SK-N-DZ (cell line): Measurements from ENCODE around the gene UBE2F.
"Not testable (repeated sequence)": the region's sequence is repeated elsewhere in the genome, so short reads cannot be mapped to it uniquely, and the experiment has no call there.

Experiments
- DNase-seq: peaks from one replicate; pipeline ENCODE4 v3.0.0-alpha.2; 2015; ENCODE audit warnings: low spot score

UBE2F gene

GRCh38 chr2:238015705-238016104, 48.9 kb downstream of the UBE2F start:
- no peak for DNase-seq

DNA sequence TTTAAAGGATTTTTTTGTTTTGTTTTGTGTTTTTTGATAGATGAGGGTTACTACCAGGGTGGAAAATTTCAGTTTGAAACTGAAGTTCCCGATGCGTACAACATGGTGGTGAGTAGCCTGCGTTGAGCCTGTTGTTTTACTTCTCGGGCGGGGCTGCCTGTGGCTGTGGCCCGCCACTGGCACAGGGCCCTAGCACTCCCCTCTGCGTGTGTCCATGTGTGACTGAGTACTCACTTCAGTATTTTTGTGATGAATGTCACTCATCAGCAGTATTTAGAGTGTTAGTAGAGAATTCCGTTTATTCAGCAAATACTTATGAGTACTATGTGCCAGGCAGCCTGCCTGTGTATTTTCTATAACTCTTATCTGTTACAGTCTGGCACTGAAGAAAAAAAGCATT, 49.7 kb downstream of the UBE2F start:
- DNase-seq, result no peak

DNA sequence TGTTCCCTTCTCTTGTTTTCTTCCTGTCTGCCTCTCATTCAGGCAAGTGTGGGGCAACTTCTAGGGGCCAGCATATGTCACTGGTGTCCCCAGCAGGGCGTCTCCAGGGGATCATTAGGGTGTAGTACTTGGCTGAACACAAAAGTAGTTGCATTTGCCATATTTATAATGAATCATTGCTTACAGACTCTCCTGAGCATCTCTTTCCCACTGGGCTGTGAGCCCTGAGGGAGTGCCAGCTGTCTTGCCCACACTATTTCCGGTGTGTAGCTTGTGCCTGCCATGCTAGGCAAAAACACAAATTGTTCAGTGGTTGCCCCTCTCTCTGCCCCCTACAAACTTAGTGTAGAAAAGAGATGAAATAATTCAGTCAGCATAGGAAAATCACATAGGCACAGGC, 53.1 kb downstream of the UBE2F start:
- DNase-seq, result no peak

- no peak for DNase-seq
Observed at GRCh38 chr2:238020816-238021215, 54.0 kb downstream of the UBE2F start.

- no peak for DNase-seq
Observed at GRCh38 chr2:238021327-238021726, 54.5 kb downstream of the UBE2F start.

DNA sequence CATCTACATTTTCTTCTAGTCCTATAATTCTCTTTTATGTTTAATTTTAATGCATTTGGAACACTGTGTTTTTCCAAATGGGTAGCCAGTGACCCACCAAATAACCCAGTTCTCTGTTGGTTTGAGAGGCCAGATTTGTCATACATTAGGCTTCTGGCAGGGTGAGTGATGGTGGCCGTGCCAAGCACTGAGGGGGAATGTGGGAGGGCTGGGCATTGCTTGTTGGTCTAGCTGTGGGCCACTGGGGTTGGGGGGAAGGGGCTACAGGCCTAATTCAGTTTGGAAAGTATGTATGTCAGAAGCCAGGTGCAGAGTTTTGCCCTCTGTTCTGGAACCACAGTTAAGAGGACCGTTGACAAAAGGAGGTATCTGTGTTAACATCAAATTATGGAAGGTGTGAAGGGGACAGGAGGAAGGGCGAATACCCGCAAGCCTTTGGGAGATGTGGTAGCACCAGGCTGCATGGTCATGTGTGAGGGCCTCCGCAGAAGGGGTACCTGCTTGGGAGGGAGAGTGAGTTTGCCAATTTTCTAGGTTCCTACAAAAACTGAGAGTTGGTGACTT, 55.9 kb downstream of the UBE2F start:
- DNase-seq, result no peak

GRCh38 chr2:238023608-238024007, 56.8 kb downstream of the UBE2F start:
- no peak for DNase-seq

DNA sequence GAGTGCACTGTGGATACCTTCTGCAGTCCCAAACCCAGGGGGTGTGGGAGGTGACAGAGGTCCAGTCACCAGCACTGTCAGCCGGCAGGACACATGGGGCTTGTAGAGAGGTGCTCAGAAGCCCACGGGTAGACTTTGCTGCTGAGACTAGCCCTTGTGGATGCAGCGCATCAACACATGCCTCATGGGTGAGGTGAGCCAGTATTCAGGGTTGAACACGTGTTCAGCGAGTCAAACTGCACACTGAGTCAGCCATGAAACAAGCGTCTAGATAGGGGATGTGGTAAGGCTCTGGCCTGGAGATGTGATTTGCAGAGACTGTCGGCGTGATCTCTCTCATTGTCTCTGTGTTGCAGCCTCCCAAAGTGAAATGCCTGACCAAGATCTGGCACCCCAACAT, 58.2 kb downstream of the UBE2F start:
- DNase-seq, result no peak

DNA sequence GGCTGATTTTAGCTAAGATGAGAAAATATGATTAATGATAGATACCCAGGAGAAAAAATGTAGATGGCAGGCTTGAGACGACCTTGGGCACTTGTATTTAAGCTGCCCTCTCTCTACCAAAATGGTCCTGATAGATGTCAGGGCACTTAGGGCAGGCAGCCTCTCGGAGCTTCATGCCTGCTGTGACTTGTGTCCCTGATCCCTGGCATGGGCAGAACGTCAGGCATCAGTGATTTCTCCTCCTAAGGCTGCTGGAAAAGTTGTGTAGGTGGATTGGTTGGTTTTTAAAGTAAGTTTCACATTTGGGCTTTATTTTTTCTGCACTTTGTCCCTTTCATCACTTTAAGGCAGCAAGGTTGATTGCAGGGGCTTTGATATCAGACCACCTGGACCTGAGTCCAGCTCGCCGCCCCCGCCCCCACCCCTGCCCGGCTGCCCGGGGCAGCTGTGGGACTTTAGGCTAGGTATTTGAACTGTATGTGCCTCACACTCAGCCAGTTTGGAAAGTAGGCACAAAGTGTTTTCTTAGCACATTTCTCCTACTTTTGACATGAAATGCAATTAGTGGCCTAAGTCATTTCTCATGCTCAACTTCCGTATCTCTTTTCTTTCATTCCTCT, 59.0 kb downstream of the UBE2F start:
- DNase-seq, result no peak

DNA sequence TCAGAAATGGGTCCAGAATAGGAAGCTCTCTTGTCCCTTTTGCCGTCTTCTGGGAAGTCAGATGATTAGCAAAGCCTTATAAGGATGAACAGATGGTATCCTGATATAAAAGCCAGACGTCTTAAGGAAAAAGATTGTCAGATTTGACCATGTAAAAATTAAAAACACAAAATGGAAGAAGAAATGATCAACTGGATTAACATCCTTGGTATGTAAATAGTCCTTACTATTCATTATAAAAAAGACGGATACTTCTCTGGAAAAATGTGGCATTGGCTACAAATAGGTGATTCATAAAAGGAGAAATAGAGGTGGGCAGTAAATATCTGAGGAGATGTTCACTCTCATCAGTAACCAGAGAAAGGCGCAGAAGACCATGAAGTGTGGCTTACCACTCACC, 60.2 kb downstream of the UBE2F start:
- DNase-seq, result no peak

- DNase-seq, result no peak
Observed at GRCh38 chr2:238027591-238028415, 61.0 kb downstream of the UBE2F start.

- DNase-seq, result no peak
Observed at GRCh38 chr2:238029853-238030252, 63.0 kb downstream of the UBE2F start.

DNA sequence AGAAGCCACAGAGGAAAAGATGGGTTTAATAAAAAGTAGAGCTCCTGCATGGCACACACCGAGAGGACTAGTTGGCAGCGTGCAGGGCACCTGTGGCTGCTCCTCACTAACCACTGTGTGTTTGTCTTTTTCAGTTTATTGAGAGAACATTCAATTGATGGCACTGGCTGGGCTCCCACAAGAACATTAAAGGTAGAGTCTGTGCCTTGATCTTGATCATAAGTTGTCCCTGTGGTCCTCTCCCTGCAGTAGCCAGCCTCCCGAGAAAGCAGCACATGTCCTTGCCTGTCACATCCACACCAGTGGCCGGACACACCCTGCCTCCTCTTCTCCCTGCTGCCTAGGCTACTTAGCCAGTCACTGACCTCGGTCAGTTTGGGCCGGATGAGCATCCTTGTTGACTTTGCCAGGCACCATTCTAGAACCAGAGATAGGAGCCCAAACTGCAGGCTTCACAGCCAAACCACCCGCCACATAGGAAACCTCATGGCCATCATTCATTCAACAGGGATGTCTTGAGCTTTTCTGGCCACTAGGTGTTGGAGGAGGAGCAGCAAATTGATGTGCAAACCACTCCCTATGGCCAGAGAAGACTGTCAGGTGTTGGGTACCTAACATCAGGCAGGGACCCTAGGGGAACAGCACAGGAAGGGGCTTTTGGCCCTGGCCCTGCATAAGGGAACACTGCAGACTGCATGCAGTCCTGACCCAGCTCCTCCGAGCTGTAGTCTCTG, 63.8 kb downstream of the UBE2F start:
- no peak for DNase-seq

GRCh38 chr2:238031751-238032150, 64.9 kb downstream of the UBE2F start:
- DNase-seq, result no peak

DNA sequence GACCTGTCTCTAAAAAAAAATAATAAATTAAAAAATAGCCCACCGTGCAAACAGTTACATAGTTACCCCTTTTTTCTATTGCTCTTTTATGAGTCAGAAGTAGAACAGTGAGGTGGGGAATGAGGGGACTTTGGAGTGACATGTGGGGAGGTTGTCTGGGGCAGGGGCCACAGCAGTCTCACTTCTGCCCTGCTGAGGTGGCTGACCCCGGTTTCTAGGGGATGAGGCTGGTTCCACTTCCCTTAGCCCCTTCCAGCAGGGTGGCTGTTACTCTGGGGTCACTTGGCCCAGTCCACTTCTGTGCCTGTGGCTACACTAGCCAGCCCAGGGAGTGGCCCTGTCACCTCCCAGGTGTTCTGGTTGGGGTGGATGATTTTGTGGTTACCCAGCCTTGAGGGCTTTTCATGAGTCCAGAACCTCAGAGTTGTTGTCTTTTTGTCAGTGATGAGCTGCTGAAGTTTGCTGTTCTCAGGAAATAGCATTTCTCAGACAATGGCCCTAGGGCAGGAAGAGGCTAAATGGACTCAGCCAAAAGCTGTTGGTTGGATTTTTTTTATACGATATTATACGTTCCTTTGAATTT, 66.0 kb downstream of the UBE2F start:
- no peak for DNase-seq

DNA sequence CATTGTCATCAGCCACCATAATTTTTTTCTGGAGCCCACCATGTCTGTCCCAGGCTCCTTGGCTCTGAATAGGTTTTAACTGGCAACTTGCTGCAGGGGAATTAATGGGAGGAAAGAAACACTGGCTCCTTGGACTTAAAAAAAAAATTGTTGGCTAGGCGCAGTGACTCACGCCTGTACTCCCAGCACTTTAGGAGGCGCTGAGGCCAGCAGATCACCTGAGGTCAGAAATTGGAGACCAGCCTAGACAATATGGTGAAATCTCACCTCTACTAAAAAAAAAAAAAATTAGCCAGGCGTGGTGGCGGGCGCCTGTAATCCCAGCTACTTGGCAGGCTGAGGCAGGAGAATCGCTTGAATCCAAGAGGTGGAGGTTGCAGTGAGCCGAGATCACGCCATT, 67.2 kb downstream of the UBE2F start:
- not testable (repeated sequence) for DNase-seq

DNA sequence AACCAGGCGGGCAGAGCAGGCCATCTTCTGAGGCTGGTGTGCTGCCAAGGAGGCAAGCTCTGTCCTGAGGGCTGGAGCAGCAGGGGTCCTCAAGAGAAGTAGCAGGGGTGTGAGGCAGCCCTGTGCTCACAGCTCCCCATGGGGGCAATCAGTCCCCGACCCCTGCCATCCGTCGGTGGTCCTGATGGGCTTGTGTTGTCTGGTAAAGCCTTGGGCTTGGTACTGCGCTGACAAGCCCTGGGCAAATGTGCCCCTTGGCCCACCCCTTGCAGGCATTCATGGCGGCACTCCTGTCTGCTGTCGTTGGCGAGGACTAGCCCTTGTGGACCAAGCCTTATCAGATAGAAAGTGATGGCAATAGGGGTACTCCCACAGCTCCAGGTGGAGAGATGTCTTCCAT, 71.4 kb downstream of the UBE2F start:
- DNase-seq, result no peak

- no peak for DNase-seq
Observed at GRCh38 chr2:238039151-238039550, 72.3 kb downstream of the UBE2F start.

DNA sequence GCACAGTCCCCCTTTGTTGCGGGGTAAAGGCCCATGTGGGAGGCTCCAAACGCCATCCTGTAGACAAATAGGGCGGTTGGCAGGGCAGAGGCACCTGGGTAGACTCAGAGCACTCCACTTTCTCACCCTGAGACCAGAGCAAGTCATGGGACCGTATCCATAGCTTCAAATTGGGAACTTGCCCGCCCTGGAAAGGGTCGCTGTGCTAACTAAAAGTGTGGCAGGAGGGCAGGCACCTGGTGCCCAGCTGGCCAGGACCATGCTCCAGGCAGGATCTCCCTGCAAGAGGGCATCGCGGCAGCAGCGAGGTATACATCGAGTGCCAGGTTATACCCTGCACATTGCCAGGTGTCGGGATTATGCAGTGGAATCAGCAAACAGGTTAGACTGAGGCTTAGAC, 73.2 kb downstream of the UBE2F start:
- no peak for DNase-seq

DNA sequence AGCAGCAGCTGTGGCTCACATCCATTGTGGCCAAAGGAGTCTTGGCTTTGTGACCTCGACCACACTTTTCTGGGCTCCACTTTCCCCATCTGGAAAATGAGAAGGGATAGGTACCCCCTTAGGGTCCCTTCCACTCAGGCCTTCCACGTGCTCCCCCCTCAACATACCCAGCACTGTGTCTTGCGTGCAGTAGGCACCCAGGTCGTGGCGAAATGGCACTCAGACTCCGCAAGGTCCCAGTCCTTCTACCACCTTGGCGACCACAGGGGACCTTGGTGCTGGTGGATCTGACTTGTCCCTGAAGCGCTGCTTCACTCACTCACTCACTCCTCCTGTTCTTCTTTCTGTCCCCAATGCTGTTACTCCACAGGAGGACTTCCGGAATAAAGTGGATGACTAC, 74.1 kb downstream of the UBE2F start:
- no peak for DNase-seq

DNA sequence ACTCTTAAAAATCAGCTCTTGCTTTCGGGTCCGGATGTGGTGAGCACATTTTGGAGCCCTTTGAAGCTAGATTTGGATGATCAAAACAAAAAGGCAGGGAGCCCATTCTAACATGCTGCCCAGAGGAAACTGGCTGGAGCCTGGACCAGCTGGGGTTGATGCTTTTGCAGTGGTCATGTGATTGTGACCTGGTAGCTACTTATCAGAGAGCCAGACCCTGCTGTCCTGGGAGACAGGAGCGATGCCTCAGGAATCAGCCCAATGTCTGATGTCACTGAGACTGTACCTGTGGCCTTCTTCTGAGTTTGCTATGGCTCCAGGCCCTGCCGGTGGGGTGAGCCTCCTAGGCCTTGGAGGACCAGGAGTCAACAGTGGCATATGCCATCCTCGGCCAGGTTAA, 75.3 kb downstream of the UBE2F start:
- no peak for DNase-seq
